Vagina (tissue), 2 donors: ENCODE results near the gene DNM3. TPM values are rescaled to one million over a fixed set of nuclear protein-coding genes. Genes with fewer than 3 reads are reported as not detected.

Experiments
- DNase-seq, 2 donors: peaks; one replicate each; pipeline ENCODE4 v3.0.0-alpha.2; 2017; ENCODE audit errors: extremely low spot score in 2 of 2
- H3K27ac ChIP-seq: fragments of 200-600 bp; sonication (generic); one replicate; pipeline ENCODE4 v1.5.1; 2019
- H3K27me3 ChIP-seq: fragments of 200-600 bp; sonication (generic); one replicate; pipeline ENCODE4 v1.5.1; 2019
- H3K36me3 ChIP-seq, 2 donors: fragments of 200-600 bp; sonication (generic); one replicate each; pipeline ENCODE4 v1.5.1; 2017 to 2019
- H3K4me1 ChIP-seq: fragments of 200-600 bp; sonication (generic); one replicate; pipeline ENCODE4 v1.5.1; 2019
- H3K4me3 ChIP-seq, 2 donors: fragments of 200-600 bp; sonication (generic); 1 replicate in 1 of 2; 2 replicates in 1 of 2; pipeline ENCODE4 v1.5.1; 2016 to 2019
- H3K9me3 ChIP-seq: fragments of 200-600 bp; sonication (generic); one replicate; pipeline ENCODE4 v1.5.1; 2019
- CTCF ChIP-seq, 3 experiments: fragments of 450-650 bp in 2 of 3; fragments of 200-600 bp in 1 of 3; sonication (generic) in 1 of 3; IDR thresholded peaks; one replicate each; pipeline ENCODE4 v1.5.1; 2017 to 2019; ENCODE audit warnings: antibody characterized with exemption in 3 of 3, mild to moderate bottlenecking in 2 of 3, moderate library complexity in 2 of 3
- POLR2A ChIP-seq, 2 donors: fragments of 450-650 bp; IDR thresholded peaks; one replicate each; pipeline ENCODE4 v1.6.1; 2017; ENCODE audit warnings: antibody characterized with exemption in 2 of 2, mild to moderate bottlenecking in 2 of 2, moderate library complexity in 2 of 2
- POLR2AphosphoS5 ChIP-seq, 2 donors: sonication (generic); formaldehyde crosslinking; IDR thresholded peaks; one replicate each; pipeline ENCODE4 v1.9.0; 2017; ENCODE audit warnings: antibody characterized with exemption in 2 of 2, mild to moderate bottlenecking in 2 of 2, low read depth in 1 of 2; ENCODE audit not compliant: insufficient read depth in 1 of 2
- intact Hi-C: fragments of 100-400 bp; cut with DNase I; formaldehyde crosslinking; loops from one replicate; pipeline ENCODE4 v1.15.1; 2023
- total RNA-seq: library from RNA; depleted of rRNA; stranded (reverse); fragments of >200 nt; gene quantifications from one replicate; pipeline ENCODE4 v1.2.3, GENCODE V29; 2016

The DNM3 gene
- total RNA-seq, 1 donor from 2014 or later = 15.5 TPM

GRCh38 chr1:172135978-172136610, 294.8 kb downstream of the DNM3 start:
- intact Hi-C loops = no loop called here
- Histone ChIP-seq H3K36me3 (no peaks in the 10 kb centered on the region), H3K27ac (peak overlapping the region; percentile 14), H3K4me1 (peaks cover 23% of the 10 kb centered on the region), H3K27me3 (no peaks in the 10 kb centered on the region), H3K4me3 (no peak overlapping the region), H3K9me3 (no peaks in the 10 kb centered on the region)
- no peak for DNase-seq
- TF ChIP-seq POLR2AphosphoS5 (IDR thresholded peaks at IDR 0.05; ENCODE audit: insufficient read depth in 1 of 2, low read depth in 1 of 2) = no peak
- TF ChIP-seq POLR2A (IDR thresholded peaks at IDR 0.05) = no peak
- no peak for TF ChIP-seq CTCF (IDR thresholded peaks at IDR 0.05)

- Histone ChIP-seq H3K27ac (no peak overlapping the region), H3K36me3 (no peaks in the 10 kb centered on the region), H3K27me3 (no peaks in the 10 kb centered on the region), H3K4me3 (no peak overlapping the region), H3K9me3 (no peaks in the 10 kb centered on the region), H3K4me1 (peaks cover 23% of the 10 kb centered on the region)
- no peak for TF ChIP-seq POLR2A (IDR thresholded peaks at IDR 0.05)
- TF ChIP-seq POLR2AphosphoS5 (IDR thresholded peaks at IDR 0.05; ENCODE audit: insufficient read depth in 1 of 2, low read depth in 1 of 2) = no peak
- TF ChIP-seq CTCF (IDR thresholded peaks at IDR 0.05) = no peak
- DNase-seq = no peak
- intact Hi-C loops = no loop called here
Observed at GRCh38 chr1:172136925-172137324, 295.6 kb downstream of the DNM3 start.

- Histone ChIP-seq H3K27ac (peak overlapping the region; percentile 94), H3K9me3 (no peaks in the 10 kb centered on the region), H3K27me3 (no peaks in the 10 kb centered on the region), H3K4me3 (no peak overlapping the region), H3K4me1 (peaks cover 23% of the 10 kb centered on the region), H3K36me3 (no peaks in the 10 kb centered on the region)
- DNase-seq = no peak
- intact Hi-C loops = no loop called here
- TF ChIP-seq CTCF (IDR thresholded peaks at IDR 0.05) = no peak
Observed at GRCh38 chr1:172137703-172138454, 296.6 kb downstream of the DNM3 start.

- H3K36me3 ChIP-seq = no peaks in the 10 kb centered on the region
- peak overlapping the region; percentile 94 for H3K27ac ChIP-seq
- H3K4me1 ChIP-seq = peaks cover 23% of the 10 kb centered on the region
- intact Hi-C loops = no loop called here
- no peak overlapping the region for H3K4me3 ChIP-seq
- no peaks in the 10 kb centered on the region for H3K9me3 ChIP-seq
- TF ChIP-seq POLR2A (IDR thresholded peaks at IDR 0.05) (no peak), POLR2AphosphoS5 (IDR thresholded peaks at IDR 0.05; ENCODE audit: insufficient read depth in 1 of 2, low read depth in 1 of 2) (peak in 1 of 2 donors; percentile 42), CTCF (IDR thresholded peaks at IDR 0.05) (no peak)
- no peaks in the 10 kb centered on the region for H3K27me3 ChIP-seq
- no peak for DNase-seq
Observed at GRCh38 chr1:172138634-172139033, 297.3 kb downstream of the DNM3 start.

DNA sequence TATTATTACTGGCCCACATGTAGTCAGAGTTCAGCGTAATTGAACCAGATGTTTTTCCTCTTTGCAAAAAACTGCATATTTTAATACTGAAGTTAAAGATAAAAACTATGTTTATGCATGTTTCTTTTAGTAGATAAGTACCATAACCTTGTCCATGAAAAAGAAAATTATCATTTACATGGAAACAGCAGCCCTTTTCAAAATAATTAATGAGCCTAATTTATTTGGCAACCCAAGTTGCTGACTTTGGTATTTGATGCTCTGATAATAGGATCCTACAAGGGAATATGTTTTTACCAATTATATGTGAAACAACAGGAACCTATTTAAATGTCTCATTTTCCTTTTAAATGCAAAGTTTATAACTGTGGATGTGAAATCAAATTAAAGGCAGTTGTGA, 297.9 kb downstream of the DNM3 start:
- Histone ChIP-seq H3K9me3 (no peaks in the 10 kb centered on the region), H3K36me3 (no peaks in the 10 kb centered on the region), H3K4me3 (peak overlapping the region; percentile 4 to 51), H3K4me1 (peaks cover 23% of the 10 kb centered on the region), H3K27ac (peak overlapping the region; percentile 94), H3K27me3 (no peaks in the 10 kb centered on the region)
- no peak for DNase-seq
- intact Hi-C loops = no loop called here
- TF ChIP-seq CTCF (IDR thresholded peaks at IDR 0.05) = no peak
- no peak for TF ChIP-seq POLR2AphosphoS5 (IDR thresholded peaks at IDR 0.05; ENCODE audit: insufficient read depth in 1 of 2, low read depth in 1 of 2)
- TF ChIP-seq POLR2A (IDR thresholded peaks at IDR 0.05) = no peak
